Measurements from ENCODE around the gene IZUMO1. TPM values are rescaled to one million over a fixed set of nuclear protein-coding genes. Genes with fewer than 3 reads are reported as not detected.

IZUMO1 gene
- total and polyA plus RNA-seq, 9 of the 15 experiments (the other 6 are each of a cell fraction or from before 2014, with no cell fraction given), result 0.14 to 2.1 (median 0.73) TPM

- TF ChIP-seq, protein P1, sequence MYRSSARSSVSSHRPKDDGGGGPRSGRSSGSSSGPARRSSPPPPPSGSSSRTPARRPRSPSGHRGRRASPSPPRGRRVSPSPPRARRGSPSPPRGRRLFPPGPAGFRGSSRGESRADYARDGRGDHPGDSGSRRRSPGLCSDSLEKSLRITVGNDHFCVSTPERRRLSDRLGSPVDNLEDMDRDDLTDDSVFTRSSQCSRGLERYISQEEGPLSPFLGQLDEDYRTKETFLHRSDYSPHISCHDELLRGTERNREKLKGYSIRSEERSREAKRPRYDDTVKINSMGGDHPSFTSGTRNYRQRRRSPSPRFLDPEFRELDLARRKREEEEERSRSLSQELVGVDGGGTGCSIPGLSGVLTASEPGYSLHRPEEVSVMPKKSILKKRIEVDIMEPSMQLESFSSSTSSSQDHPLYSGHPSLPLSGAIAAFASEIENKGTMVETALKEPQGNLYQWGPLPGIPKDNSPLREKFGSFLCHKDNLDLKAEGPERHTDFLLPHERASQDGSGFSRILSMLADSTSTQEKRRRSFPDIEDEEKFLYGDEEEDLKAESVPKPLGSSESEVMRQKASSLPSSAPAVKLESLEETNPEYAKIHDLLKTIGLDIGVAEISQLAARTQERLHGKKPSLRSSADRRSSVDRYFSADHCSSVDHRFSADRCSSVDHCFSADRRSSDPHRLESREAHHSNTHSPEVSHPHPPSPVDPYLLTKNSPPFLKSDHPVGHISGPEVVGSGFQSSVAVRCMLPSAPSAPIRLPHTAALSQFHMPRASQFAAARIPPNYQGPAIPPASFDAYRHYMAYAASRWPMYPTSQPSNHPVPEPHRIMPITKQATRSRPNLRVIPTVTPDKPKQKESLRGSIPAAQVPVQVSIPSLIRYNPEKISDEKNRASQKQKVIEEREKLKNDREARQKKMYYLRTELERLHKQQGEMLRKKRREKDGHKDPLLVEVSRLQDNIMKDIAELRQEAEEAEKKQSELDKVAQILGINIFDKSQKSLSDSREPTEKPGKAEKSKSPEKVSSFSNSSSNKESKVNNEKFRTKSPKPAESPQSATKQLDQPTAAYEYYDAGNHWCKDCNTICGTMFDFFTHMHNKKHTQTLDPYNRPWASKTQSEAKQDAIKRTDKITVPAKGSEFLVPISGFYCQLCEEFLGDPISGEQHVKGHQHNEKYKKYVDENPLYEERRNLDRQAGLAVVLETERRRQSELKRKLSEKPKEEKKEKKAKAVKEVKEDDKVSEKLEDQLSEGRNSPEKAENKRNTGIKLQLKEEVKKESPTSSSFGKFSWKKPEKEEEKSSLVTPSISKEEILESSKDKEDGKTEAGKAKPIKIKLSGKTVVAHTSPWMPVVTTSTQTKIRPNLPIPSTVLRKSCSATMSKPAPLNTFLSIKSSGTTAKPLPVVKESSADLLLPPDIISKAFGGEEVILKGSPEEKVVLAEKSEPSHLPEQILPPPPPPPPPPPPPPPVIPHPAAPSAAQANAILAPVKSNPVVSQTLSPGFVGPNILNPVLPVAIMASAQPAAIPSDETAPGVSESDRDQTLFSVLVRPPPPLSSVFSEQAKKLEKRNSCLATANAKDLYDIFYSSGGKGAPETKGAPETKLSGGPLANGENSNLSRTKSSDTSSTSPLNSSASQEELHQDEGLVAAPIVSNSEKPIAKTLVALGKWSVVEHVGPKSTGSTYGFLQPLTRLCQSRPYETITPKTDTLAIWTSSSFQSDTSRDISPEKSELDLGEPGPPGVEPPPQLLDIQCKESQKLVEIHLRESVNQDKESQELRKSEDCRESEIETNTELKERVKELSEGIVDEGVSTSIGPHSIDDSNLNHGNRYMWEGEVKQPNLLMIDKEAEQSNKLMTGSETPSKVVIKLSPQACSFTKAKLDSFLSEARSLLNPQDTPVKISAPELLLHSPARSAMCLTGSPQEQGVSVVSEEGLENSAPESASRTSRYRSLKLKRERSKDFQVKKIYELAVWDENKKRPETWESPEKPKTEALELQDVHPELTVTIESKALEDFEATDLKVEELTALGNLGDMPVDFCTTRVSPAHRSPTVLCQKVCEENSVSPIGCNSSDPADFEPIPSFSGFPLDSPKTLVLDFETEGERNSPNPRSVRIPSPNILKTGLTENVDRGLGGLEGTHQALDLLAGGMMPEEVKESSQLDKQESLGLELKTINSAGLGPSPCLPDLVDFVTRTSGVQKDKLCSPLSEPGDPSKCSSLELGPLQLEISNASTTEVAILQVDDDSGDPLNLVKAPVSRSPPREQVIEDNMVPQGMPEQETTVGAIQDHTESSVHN (IDR thresholded peaks at IDR 0.05; ENCODE audit: borderline replicate concordance in 1 of 2, low read depth in 1 of 2), result no peak
- TF ChIP-seq ZNF143 (CRISPR knock-in tag; IDR thresholded peaks at IDR 0.05) (peak; percentile 30; the same call in 1 of the 2 replicates), ZFPM2 (CRISPR knock-in tag; IDR thresholded peaks at IDR 0.05) (no peak), FOXK2 (conservative IDR thresholded peaks at IDR 0.05 in 1 of 2, IDR thresholded peaks at IDR 0.05 in 1 of 2; ENCODE audit: low read depth in 2 of 2) (no peak), HOXB6 (CRISPR knock-in tag; IDR thresholded peaks at IDR 0.05; ENCODE audit: borderline replicate concordance) (no peak), ZNF79 (CRISPR knock-in tag; IDR thresholded peaks at IDR 0.05; ENCODE audit: low read depth) (no peak), NR2C2 (CRISPR knock-in tag; IDR thresholded peaks at IDR 0.05) (no peak), NR2C2 (tag; IDR thresholded peaks at IDR 0.05) (no peak), LEF1 (IDR thresholded peaks at IDR 0.05) (peak; percentile 22; the same call in 1 of the 2 replicates), SRSF1 (IDR thresholded peaks at IDR 0.05; ENCODE audit: low read depth, low read length) (no peak)
- TF ChIP-seq, protein P2, sequence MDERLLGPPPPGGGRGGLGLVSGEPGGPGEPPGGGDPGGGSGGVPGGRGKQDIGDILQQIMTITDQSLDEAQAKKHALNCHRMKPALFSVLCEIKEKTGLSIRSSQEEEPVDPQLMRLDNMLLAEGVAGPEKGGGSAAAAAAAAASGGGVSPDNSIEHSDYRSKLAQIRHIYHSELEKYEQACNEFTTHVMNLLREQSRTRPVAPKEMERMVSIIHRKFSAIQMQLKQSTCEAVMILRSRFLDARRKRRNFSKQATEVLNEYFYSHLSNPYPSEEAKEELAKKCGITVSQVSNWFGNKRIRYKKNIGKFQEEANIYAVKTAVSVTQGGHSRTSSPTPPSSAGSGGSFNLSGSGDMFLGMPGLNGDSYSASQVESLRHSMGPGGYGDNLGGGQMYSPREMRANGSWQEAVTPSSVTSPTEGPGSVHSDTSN (CRISPR knock-in tag; IDR thresholded peaks at IDR 0.05; ENCODE audit: low read depth), result no peak
- TF ChIP-seq, protein P2 (tag; conservative IDR thresholded peaks at IDR 0.05; ENCODE audit: low read depth), result no peak
- TF ChIP-seq, protein P3, sequence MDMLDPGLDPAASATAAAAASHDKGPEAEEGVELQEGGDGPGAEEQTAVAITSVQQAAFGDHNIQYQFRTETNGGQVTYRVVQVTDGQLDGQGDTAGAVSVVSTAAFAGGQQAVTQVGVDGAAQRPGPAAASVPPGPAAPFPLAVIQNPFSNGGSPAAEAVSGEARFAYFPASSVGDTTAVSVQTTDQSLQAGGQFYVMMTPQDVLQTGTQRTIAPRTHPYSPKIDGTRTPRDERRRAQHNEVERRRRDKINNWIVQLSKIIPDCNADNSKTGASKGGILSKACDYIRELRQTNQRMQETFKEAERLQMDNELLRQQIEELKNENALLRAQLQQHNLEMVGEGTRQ (CRISPR knock-in tag; IDR thresholded peaks at IDR 0.05), result no peak
- TF ChIP-seq, protein P4, sequence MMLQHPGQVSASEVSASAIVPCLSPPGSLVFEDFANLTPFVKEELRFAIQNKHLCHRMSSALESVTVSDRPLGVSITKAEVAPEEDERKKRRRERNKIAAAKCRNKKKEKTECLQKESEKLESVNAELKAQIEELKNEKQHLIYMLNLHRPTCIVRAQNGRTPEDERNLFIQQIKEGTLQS (IDR thresholded peaks at IDR 0.05), result peak; percentile 80; the same call in 1 of the 2 replicates
- TF ChIP-seq, protein P4 (CRISPR knock-in tag; conservative IDR thresholded peaks at IDR 0.05), result no peak
Observed at GRCh38 chr19:48755084-48755641, 8.5 kb upstream of the IZUMO1 start, which contains the start of gene FGF21 (continued).
